8988T (cell line): ENCODE data around the gene IFNAR1.
A peak's percentile ranks its signal among the peaks of the same experiment; 100 is the strongest.

ENCODE experiments used
- DNase-seq: peaks from one replicate; pipeline ENCODE4 v3.0.0; 2011

IFNAR1 gene

DNA sequence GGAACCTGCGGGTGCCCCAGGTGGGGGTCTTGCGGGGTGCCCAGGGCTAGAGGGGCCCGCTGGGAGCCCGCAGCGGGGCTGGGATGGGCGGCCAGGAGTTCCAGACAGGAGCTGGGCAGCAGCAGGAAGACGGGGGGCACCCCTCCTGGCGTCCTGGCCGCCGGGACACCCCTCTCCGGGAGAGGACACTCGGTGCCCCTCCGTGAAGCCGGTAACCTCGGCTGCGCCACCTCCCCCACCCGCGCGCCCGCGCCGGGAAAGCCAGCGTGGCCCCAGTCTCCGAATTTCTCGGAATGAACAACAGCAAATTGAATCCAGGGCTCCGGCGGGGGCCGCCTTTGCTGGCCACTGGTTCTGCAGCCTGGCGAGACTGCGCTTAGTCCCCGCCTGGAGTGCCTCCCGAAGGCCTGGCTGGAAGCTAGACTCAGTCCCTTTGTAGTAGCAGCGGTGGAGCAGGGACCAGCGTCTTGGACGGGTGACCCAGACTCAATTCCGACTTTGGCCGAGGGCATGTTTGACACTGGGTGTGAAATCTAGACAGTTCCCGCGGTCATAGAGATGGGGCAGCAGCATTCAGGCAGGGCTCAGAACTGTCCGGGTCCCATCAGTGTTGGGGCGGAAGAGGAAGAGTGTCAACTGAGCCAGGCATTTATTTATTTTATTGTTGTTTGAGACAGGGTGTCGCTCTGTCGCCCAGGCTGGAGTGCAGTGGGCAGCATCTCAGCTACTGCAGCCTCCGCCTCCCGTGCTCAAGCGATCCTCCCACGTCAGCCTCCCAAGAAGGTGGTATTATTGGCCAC is 79.2 kb downstream of the IFNAR1 start:
- peak; percentile 35 for DNase-seq

GRCh38 chr21:33406493-33406892 is 81.7 kb downstream of the IFNAR1 start:
- DNase-seq: no peak
